ENCODE measurements around the gene TSHR. TPM values are rescaled to one million over a fixed set of nuclear protein-coding genes. Genes with fewer than 3 reads are reported as not detected.

The TSHR gene
- total and polyA plus RNA-seq, 2 of the 4 experiments (the other 2 are of a cell fraction): not detected

DNA sequence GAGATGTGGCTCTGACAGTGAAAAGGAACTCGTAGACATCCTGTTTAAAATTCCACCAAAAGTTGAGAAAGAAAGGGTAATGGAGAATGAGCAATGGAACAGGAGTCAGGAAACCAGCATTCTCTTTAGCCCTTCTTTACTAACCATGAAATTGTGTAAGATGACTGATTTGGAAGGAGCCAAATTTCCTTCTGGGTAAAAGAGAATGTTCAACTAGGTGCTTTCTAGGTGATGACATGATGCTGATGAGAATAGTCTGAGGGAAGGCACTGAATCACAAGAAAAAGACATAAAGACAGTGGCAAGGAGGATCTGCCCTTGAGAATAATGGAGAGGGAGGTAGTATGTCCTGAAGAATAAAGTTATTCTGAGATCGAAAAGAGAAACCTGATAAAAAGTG is 2.2 kb downstream of the TSHR start:
- H3K9ac ChIP-seq (ENCODE audit: low read depth, low read length): no peak overlapping the region
- H2AK9ac ChIP-seq (replicated peaks; ENCODE audit: low read depth, low read length, poor library complexity): no peak overlapping the region
- H2BK15ac ChIP-seq (ENCODE audit: low read depth, low read length): no peak overlapping the region
- POLR2A ChIA-PET (ENCODE audit: unreplicated experiment): no interaction called here
- H3K4me2 ChIP-seq (ENCODE audit: low read depth, low read length): no peak overlapping the region
- dilution Hi-C loops (cut with HindIII; ENCODE audit: low sequenced_read_pairs, unreplicated experiment) (no loop called here), intact Hi-C loops (cut with micrococcal nuclease) (no loop called here), in situ Hi-C loops (cut with MboI; ENCODE audit: low sequenced_read_pairs) (no loop called here)
- TF ChIP-seq CEBPB (IDR thresholded peaks at IDR 0.05; ENCODE audit: low read depth, low read length): no peak
- TF ChIP-seq NFE2L2 (IDR thresholded peaks at IDR 0.05; ENCODE audit: low read depth, low read length): no peak
- no peak overlapping the region for H3K18ac ChIP-seq (ENCODE audit: low read depth, low read length)
- no peak overlapping the region for H3K4ac ChIP-seq (ENCODE audit: low read depth, low read length)
- no peak overlapping the region for H3K27ac ChIP-seq (ENCODE audit: insufficient read depth, low read length)
- H3K4me1 ChIP-seq (ENCODE audit: control insufficient read depth, insufficient read depth, low read length): no peaks in the 10 kb centered on the region
- H3K56ac ChIP-seq (ENCODE audit: extremely low read depth, insufficient read depth, low read length): no peak overlapping the region
- no peak for ATAC-seq (ENCODE audit: low read depth)
- no peak overlapping the region for H2AK5ac ChIP-seq (ENCODE audit: low read depth, low read length)
- H2AFZ ChIP-seq (replicated peaks; ENCODE audit: low read length, poor library complexity): no peak overlapping the region
- H3K36me3 ChIP-seq (ENCODE audit: control insufficient read depth, insufficient read depth, low read length): no peaks in the 10 kb centered on the region
- peaks cover 23% of the 10 kb centered on the region for H3K27me3 ChIP-seq (ENCODE audit: control insufficient read depth, insufficient read depth, low read length)
- H2BK5ac ChIP-seq (ENCODE audit: low read depth, low read length, poor library complexity, severe bottlenecking): no peak overlapping the region
- H2BK120ac ChIP-seq (ENCODE audit: low read depth, low read length): no peak overlapping the region
- no peak overlapping the region for H3K23ac ChIP-seq (ENCODE audit: low read depth, low read length)
- no peak overlapping the region for H4K5ac ChIP-seq (ENCODE audit: low read depth, low read length)
- no peak overlapping the region for H2BK20ac ChIP-seq (ENCODE audit: low read depth, low read length)
- no peak overlapping the region for H4K91ac ChIP-seq (ENCODE audit: insufficient read depth, low read depth, low read length)
- no peak overlapping the region for H3K4me3 ChIP-seq (ENCODE audit: insufficient read depth, low read depth, low read length)
- no peaks in the 10 kb centered on the region for H4K20me1 ChIP-seq (ENCODE audit: insufficient read depth, low read length)
- no TSS peak for BruUV-seq (replicated peaks)
- no peaks in the 10 kb centered on the region for H3K9me3 ChIP-seq (ENCODE audit: control insufficient read depth, insufficient read depth, low read length)
- no peak overlapping the region for H3K14ac ChIP-seq (replicated peaks; ENCODE audit: low read depth, low read length)
- H3K79me1 ChIP-seq (ENCODE audit: low read depth in 1 of 2, low read length in 2 of 2): no peaks in the 10 kb centered on the region
- no peaks in the 10 kb centered on the region for H3K9me1 ChIP-seq (ENCODE audit: insufficient read depth, low read length)
- DNase-seq: no peak
- WGBS, 2 experiments (ENCODE audit: extremely low coverage in 2 of 2, insufficient read length in 1 of 2): 80% methylated on average over 1 of the region's 2 CpGs; no CpG with 5 or more reads in 1 of the 2 experiments
- no peak overlapping the region for H4K8ac ChIP-seq (ENCODE audit: low read depth in 2 of 2, low read length in 2 of 2)
- CTCF ChIA-PET: interaction anchor here (1.0 kb wide), 1 partner anchor 30 kb away, joined by 3 read pairs; no protein-coding TSS in a partner anchor
